K562 (cell line): ENCODE measurements around the gene ADGRB2. TPM values are rescaled to one million over a fixed set of nuclear protein-coding genes. Genes with fewer than 3 reads are reported as not detected.

ENCODE experiments used
- CBFA2T2 ChIP-seq: fragments of 450-650 bp; conservative IDR thresholded peaks from 2 replicates; pipeline ENCODE4 v1.6.1; 2017; ENCODE audit warnings: mild to moderate bottlenecking
- ESRRA ChIP-seq: fragments of 450-650 bp; IDR thresholded peaks from 2 replicates; pipeline ENCODE4 v1.6.1; 2014; ENCODE audit warnings: low read depth, mild to moderate bottlenecking, moderate library complexity, borderline replicate concordance
- FOXJ2 ChIP-seq: fragments of 200-800 bp; sonication (Bioruptor generic); IDR thresholded peaks from 2 replicates; pipeline ENCODE4 v1.6.1; 2016; ENCODE audit warnings: missing genetic modification characterization, missing compliant biosample characterization
- HDAC2 ChIP-seq: fragments of 450-650 bp; IDR thresholded peaks from 2 replicates; pipeline ENCODE4 v1.6.1; 2016; ENCODE audit warnings: mild to moderate bottlenecking
- KDM1A ChIP-seq, 2 experiments: fragments of 450-650 bp; IDR thresholded peaks; 2 replicates each; pipeline ENCODE4 v1.6.1; 2016; ENCODE audit warnings: mild to moderate bottlenecking in 2 of 2
- KLF10 ChIP-seq: fragments of 250-450 bp; sonication (Bioruptor Pico); IDR thresholded peaks from 2 replicates; pipeline ENCODE4 v1.6.1; 2021; ENCODE audit warnings: matching md5 sums
- L3MBTL2 ChIP-seq: fragments of 450-650 bp; IDR thresholded peaks from 2 replicates; pipeline ENCODE4 v1.6.1; 2016; ENCODE audit warnings: mild to moderate bottlenecking, moderate library complexity
- LCOR ChIP-seq: sonication (generic); formaldehyde crosslinking; IDR thresholded peaks from 2 replicates; pipeline ENCODE4 v1.8.0; 2022; ENCODE audit warnings: mild to moderate bottlenecking, missing genetic modification reagents
- MTA3 ChIP-seq: fragments of 450-650 bp; formaldehyde crosslinking; IDR thresholded peaks from 2 replicates; pipeline ENCODE4 v1.6.1; 2017; ENCODE audit warnings: mild to moderate bottlenecking, borderline replicate concordance
- NCOA1 ChIP-seq: fragments of 450-650 bp; IDR thresholded peaks from 2 replicates; pipeline ENCODE4 v1.6.1; 2016; ENCODE audit warnings: low read depth
- PHF21A ChIP-seq: fragments of 450-650 bp; IDR thresholded peaks from 2 replicates; pipeline ENCODE4 v1.6.1; 2017; ENCODE audit warnings: low read depth, borderline replicate concordance
- RCOR1 ChIP-seq, 2 experiments: IDR thresholded peaks; 2 replicates each; pipeline ENCODE4 v1.6.1; 2012; ENCODE audit warnings: low read depth in 2 of 2, low read length in 2 of 2, borderline replicate concordance in 1 of 2, improper control_type of control experiment in 1 of 2
- SMARCA5 ChIP-seq: fragments of 450-650 bp; IDR thresholded peaks from 2 replicates; pipeline ENCODE4 v1.6.1; 2016
- ZNF717 ChIP-seq: fragments of 250-450 bp; sonication (Bioruptor Pico); IDR thresholded peaks from 2 replicates; pipeline ENCODE4 v1.5.0; 2021
- ZSCAN29 ChIP-seq: fragments of 450-650 bp; IDR thresholded peaks from 2 replicates; pipeline ENCODE4 v1.6.1; 2017
- polyA plus RNA-seq, 8 experiments: library from polyadenylated mRNA; depleted of rRNA in 4 of 8; stranded (reverse) in 5 of 8; unstranded in 3 of 8; fragments of >200 nt; fragmentation: Nextera tagmentation in 2 of 8; fragmentation: Illumina TruSeq in 1 of 8; extraction: Ambion mirVana in 2 of 8; extraction: Trizol in 1 of 8; gene quantifications; 2 replicates each; pipeline versions ENCODE4 v1.2.1 to v1.2.3, GENCODE V29; 2011 to 2014; ENCODE audit warnings: inconsistent platforms in 1 of 8, missing spikeins in 1 of 8
- total RNA-seq, 7 experiments: library from RNA; depleted of rRNA in 6 of 7; stranded (reverse); fragments of >200 nt in 6 of 7; fragmentation: Illumina TruSeq in 2 of 7; extraction: Trizol in 2 of 7; gene quantifications; 2 replicates each; pipeline versions ENCODE4 v1.2.1 to v1.2.3, GENCODE V29; 2011 to 2021; ENCODE audit warnings: low replicate concordance in 1 of 7
- TF ChIP-seq, protein P1 (sequence below): sonication (generic); formaldehyde crosslinking; IDR thresholded peaks from 2 replicates; pipeline ENCODE4 v1.8.0; 2023; ENCODE audit warnings: missing genetic modification reagents, mild to moderate bottlenecking, borderline replicate concordance
- TF ChIP-seq, protein P2 (sequence below): fragments of 450-650 bp; formaldehyde crosslinking; conservative IDR thresholded peaks from 2 replicates; pipeline ENCODE4 v1.4.0; 2022; ENCODE audit warnings: mild to moderate bottlenecking, missing genetic modification characterization
- TF ChIP-seq, protein P3 (sequence below): sonication (generic); formaldehyde crosslinking; IDR thresholded peaks from 2 replicates; pipeline ENCODE4 v1.8.0; 2022; ENCODE audit warnings: mild to moderate bottlenecking, missing genetic modification reagents
- TF ChIP-seq, protein P4 (sequence below): sonication (generic); formaldehyde crosslinking; IDR thresholded peaks from 2 replicates; pipeline ENCODE4 v1.9.0; 2022; ENCODE audit warnings: mild to moderate bottlenecking, missing genetic modification reagents
- TF ChIP-seq, protein P5 (sequence below): sonication (generic); formaldehyde crosslinking; IDR thresholded peaks from 2 replicates; pipeline ENCODE4 v1.8.1; 2023; ENCODE audit warnings: mild to moderate bottlenecking, missing genetic modification reagents
- TF ChIP-seq, protein P6 (sequence below): fragments of 250-450 bp; sonication (Bioruptor Pico); IDR thresholded peaks from 2 replicates; pipeline ENCODE4 v1.8.0; 2022; ENCODE audit warnings: moderate library complexity, mild to moderate bottlenecking, inconsistent platforms

The ADGRB2 gene
- total and polyA plus RNA-seq, 9 of the 15 experiments (the other 6 are each of a cell fraction or from before 2014, with no cell fraction given): 0.04 to 0.23 (median 0.20) TPM; not detected in 2

DNA sequence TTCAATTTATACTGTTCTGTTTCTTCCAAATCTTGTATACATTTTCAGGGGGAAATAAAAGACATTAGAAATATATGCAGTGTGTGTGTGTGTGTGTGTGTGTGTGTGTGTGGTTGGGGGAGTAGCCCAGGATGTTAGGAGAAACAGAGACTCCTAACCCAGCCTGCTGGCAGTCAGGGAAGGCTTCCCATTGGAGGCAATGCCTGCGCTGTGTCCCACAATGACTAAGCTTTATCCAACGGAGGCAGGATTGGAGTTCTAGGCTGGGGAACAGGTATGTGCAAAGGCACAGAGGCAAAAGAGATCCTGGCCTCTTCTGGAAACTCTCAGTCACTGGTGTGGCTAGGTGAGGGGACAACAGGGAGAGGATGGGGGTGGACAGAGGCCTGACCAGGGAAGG, 16.5 kb upstream of the ADGRB2 start (continued):
- TF ChIP-seq, protein P1, sequence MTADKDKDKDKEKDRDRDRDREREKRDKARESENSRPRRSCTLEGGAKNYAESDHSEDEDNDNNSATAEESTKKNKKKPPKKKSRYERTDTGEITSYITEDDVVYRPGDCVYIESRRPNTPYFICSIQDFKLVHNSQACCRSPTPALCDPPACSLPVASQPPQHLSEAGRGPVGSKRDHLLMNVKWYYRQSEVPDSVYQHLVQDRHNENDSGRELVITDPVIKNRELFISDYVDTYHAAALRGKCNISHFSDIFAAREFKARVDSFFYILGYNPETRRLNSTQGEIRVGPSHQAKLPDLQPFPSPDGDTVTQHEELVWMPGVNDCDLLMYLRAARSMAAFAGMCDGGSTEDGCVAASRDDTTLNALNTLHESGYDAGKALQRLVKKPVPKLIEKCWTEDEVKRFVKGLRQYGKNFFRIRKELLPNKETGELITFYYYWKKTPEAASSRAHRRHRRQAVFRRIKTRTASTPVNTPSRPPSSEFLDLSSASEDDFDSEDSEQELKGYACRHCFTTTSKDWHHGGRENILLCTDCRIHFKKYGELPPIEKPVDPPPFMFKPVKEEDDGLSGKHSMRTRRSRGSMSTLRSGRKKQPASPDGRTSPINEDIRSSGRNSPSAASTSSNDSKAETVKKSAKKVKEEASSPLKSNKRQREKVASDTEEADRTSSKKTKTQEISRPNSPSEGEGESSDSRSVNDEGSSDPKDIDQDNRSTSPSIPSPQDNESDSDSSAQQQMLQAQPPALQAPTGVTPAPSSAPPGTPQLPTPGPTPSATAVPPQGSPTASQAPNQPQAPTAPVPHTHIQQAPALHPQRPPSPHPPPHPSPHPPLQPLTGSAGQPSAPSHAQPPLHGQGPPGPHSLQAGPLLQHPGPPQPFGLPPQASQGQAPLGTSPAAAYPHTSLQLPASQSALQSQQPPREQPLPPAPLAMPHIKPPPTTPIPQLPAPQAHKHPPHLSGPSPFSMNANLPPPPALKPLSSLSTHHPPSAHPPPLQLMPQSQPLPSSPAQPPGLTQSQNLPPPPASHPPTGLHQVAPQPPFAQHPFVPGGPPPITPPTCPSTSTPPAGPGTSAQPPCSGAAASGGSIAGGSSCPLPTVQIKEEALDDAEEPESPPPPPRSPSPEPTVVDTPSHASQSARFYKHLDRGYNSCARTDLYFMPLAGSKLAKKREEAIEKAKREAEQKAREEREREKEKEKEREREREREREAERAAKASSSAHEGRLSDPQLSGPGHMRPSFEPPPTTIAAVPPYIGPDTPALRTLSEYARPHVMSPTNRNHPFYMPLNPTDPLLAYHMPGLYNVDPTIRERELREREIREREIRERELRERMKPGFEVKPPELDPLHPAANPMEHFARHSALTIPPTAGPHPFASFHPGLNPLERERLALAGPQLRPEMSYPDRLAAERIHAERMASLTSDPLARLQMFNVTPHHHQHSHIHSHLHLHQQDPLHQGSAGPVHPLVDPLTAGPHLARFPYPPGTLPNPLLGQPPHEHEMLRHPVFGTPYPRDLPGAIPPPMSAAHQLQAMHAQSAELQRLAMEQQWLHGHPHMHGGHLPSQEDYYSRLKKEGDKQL (CRISPR knock-in tag): no peak
- TF ChIP-seq MTA3 (no peak), KLF10 (CRISPR knock-in tag) (no peak), FOXJ2 (tag) (no peak), HDAC2 (0 out of 2 replicates have a peak, but pooled peaks have one; percentile 13), LCOR (CRISPR knock-in tag) (no peak), ZNF717 (CRISPR knock-in tag) (no peak), SMARCA5 (peak; percentile 99), L3MBTL2 (0 out of 2 replicates have a peak, but pooled peaks have one; percentile 5), NCOA1 (peak; percentile 12; the same call in 1 of the 2 replicates), CBFA2T2 (no peak), PHF21A (0 out of 2 replicates have a peak, but pooled peaks have one; percentile 29), RCOR1 (IDR thresholded peaks at IDR 0.05; ENCODE audit: borderline replicate concordance in 1 of 2, low read depth in 2 of 2, low read length in 2 of 2) (peak in 1 of 2 experiments; percentile 24; a peak in 1 of 4 replicates), ESRRA (peak; percentile 74; the same call in 1 of the 2 replicates), KDM1A (IDR thresholded peaks at IDR 0.05) (peak; percentile 48 to 51; a peak in 3 of 4 replicates), ZSCAN29 (no peak)
- TF ChIP-seq, protein P2, sequence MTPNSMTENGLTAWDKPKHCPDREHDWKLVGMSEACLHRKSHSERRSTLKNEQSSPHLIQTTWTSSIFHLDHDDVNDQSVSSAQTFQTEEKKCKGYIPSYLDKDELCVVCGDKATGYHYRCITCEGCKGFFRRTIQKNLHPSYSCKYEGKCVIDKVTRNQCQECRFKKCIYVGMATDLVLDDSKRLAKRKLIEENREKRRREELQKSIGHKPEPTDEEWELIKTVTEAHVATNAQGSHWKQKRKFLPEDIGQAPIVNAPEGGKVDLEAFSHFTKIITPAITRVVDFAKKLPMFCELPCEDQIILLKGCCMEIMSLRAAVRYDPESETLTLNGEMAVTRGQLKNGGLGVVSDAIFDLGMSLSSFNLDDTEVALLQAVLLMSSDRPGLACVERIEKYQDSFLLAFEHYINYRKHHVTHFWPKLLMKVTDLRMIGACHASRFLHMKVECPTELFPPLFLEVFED (CRISPR knock-in tag): peak; percentile 66; the same call in 1 of the 2 replicates
- TF ChIP-seq, protein P3, sequence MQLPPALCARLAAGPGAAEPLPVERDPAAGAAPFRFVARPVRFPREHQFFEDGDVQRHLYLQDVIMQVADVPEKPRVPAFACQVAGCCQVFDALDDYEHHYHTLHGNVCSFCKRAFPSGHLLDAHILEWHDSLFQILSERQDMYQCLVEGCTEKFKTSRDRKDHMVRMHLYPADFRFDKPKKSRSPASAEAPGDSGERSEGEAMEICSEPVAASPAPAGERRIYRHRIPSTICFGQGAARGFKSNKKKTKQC: no peak
- TF ChIP-seq, protein P4, sequence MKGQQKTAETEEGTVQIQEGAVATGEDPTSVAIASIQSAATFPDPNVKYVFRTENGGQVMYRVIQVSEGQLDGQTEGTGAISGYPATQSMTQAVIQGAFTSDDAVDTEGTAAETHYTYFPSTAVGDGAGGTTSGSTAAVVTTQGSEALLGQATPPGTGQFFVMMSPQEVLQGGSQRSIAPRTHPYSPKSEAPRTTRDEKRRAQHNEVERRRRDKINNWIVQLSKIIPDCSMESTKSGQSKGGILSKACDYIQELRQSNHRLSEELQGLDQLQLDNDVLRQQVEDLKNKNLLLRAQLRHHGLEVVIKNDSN (CRISPR knock-in tag): no peak
- TF ChIP-seq, protein P5, sequence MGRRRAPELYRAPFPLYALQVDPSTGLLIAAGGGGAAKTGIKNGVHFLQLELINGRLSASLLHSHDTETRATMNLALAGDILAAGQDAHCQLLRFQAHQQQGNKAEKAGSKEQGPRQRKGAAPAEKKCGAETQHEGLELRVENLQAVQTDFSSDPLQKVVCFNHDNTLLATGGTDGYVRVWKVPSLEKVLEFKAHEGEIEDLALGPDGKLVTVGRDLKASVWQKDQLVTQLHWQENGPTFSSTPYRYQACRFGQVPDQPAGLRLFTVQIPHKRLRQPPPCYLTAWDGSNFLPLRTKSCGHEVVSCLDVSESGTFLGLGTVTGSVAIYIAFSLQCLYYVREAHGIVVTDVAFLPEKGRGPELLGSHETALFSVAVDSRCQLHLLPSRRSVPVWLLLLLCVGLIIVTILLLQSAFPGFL (CRISPR knock-in tag): no peak
- TF ChIP-seq, protein P6, sequence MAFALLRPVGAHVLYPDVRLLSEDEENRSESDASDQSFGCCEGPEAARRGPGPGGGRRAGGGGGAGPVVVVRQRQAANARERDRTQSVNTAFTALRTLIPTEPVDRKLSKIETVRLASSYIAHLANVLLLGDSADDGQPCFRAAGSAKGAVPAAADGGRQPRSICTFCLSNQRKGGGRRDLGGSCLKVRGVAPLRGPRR (CRISPR knock-in tag): no peak
